HG03565 (cell line): ENCODE data around the gene SELENOI.
"Not testable (repeated sequence)": the region's sequence is repeated elsewhere in the genome, so short reads cannot be mapped to it uniquely, and the experiment has no call there.

Experiments
- ATAC-seq: cut with Tn5 transposase; IDR thresholded peaks from one replicate; pipeline ENCODE4 v1.9.1; 2021; ENCODE audit warnings: mild to moderate bottlenecking, moderate library complexity; ENCODE audit not compliant: unreplicated experiment

SELENOI gene

DNA sequence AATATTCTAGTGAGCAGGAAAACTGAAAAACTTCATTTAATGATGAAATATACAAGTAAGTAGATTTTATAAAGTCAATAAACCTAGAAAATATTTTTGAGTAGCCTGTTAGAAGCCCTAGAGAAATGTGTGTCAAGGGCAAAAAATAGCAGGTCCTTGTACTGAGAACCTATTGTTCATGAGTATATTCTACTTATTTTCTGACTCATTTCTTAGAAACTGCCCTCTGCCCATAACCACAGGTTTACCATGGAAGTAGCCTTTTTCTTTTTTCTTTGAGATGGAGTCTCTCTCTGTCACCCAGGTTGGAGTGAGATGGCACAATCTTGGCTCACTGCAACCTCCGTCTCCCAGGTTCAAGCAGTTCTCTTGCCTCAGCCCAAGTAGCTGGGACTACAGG is 19.4 kb upstream of the SELENOI start:
- no peak for ATAC-seq

DNA sequence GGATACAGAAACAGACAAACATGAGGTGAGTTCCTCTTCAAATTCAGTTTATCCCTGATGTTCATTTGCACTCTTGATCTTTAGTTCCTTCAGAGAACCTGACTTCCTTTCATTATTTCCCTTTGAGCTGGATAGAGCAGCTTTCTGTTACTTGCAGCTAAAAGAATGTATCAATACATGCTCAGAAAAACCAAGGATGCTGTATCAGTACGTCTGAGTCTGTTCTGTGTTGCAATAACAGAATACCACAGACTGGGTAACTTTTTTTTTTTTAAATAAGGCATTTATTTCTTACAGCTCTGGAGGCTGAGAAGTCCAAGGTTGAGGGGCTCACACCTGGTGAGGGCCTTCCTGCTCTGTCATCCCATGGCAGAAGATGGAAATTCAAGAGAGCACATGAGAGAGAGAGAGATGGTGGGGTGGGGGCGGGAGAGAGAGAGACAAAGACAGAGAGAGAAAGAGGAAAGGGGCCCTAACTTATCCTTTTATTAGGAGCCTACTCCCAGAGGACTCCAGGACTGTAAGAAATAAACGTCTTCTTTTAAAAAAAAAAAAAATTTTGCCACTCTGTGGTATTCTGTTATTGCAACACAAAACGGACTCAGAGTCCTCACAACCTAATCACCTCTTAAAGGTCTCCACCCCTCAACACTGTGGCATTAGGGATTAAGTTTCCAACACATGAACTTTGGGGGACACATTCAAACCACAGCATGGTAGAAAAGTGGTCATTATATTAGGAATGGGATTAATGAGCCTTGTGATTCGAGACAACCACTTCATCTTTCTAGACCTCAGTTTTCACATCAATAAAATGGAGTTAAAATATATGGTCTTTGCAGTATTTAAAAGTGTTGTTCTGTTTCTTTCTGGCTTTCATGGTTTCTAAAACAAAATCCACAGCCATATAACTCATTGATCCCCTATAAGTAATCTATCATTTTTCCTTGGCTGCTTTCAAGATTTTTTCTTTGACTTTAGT is 18.4 kb upstream of the SELENOI start:
- no peak for ATAC-seq

DNA sequence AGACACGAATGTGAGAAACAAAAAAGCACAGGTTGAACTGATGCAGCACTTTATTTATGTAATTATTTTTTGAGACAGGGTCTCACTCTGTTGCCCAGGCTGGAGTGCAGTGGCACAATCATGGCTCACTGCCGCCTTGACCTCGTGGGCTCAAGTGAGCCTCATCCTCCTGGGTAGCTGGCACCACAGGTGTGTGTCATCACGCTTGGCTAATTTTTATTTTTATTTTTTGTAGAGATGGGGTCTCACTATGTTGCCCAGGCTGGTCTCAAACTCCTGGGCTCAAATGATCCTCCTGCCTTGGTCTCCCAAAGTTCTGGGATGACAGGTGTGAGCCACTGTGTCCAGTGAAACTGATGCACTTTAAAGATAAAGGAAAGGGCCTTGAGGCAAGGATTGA is 16.9 kb upstream of the SELENOI start:
- not testable (repeated sequence) for ATAC-seq

DNA sequence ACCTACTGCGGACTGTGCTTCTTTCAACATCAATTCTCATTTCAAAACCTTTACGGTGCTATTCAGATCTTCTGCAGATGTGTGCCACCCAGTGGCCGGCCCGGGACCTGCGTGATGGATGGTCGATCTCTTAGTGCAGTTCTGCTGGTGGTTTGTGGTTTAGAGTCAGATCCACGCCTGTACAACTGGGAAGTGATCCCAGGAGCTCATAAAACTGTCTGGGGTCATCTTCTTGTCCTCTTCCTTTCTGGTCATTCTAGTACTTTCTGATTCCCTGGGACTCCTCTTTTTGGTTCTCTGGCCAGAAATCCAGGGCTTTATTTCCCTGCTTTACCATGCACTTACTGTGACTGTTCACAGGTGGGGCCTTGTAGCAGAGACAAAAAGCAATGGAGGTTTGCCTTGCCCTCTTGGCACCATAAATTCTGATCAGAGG is 15.8 kb upstream of the SELENOI start:
- ATAC-seq: no peak

GRCh38 chr2:26330604-26331003 is 15.3 kb upstream of the SELENOI start:
- no peak for ATAC-seq

- not testable (repeated sequence) for ATAC-seq
Observed at GRCh38 chr2:26331321-26331720, 14.6 kb upstream of the SELENOI start.

GRCh38 chr2:26333293-26333692 is 12.7 kb upstream of the SELENOI start:
- ATAC-seq: no peak

DNA sequence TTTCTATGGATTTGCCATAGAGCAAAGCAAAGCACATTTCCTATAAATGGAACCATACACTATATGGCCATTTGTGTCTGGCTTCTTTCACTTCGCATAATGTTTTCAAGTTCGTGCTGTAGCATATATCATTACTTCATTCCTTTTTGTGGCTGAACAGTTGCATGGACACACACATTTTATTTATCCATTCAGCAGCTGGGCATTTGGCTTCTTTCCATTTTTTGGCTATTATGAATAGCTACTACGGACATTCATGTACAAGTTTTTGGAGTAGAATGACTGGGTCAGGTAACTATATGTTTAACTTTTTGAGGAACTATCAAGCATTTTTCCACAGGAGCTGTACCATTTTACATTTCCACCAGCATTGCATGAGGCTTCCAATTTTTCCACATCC is 10.7 kb upstream of the SELENOI start:
- no peak for ATAC-seq

GRCh38 chr2:26336719-26337118 is 9.2 kb upstream of the SELENOI start:
- no peak for ATAC-seq

DNA sequence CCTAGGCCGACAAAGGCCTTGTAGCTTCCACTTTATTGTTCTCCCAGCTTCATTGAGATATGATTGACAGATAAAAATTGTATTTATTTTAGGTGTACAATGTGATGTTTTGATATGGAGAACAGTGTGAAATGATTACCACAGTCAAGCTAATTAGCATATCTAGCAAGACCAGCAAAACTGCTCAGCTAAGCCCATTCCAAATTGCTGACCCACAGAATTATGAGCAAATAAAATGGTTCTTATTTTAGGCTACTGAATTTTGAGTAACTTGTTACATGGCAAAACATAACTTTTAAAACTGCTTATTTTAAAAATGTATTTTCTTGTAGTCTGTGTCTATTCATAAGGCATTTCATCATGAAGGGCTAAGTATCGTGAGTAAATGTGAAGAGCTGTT is 8.6 kb upstream of the SELENOI start:
- no peak for ATAC-seq

- ATAC-seq: no peak
Observed at GRCh38 chr2:26340831-26341230, 5.1 kb upstream of the SELENOI start.

- ATAC-seq: no peak
Observed at GRCh38 chr2:26344581-26345282, 1.2 kb upstream of the SELENOI start.

GRCh38 chr2:26345283-26345544 is 729 bp upstream of the SELENOI start:
- ATAC-seq: no peak

DNA sequence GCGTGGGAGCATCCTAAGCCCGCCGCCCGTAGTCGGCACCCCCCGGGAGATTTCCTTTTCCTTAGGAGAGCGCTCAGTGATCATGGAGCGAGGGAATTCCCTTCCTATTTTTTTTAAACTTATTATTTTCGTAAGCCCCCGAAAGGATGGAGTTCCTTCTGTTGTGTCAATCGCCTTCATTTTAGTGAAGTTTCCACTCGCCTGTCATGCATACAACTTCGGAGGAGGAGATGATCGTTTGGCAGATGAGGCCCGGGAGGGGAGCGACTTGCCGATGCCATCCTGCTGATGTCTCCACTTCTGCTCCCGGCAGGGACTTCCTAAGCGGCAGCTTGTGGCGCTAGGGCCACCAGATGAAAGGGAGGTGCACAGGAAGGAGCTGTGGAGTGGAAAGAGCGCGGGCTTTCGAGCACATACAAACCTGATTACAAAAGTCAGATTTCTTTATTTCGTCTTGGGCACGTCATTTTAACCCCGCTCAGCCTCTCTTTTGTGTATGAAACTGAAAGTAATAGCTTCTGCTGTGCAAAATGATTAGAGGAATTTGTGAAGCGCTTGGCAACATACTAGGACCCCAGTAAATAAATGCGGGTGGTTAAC is 611 bp downstream of the SELENOI start, which contains the start of gene ADGRF3:
Gene ADGRF3 (minus strand): TSS at position 336 of the 600 bp plus-strand sequence. CDS start 555 bp downstream, outside the sequence.
- no peak for ATAC-seq

DNA sequence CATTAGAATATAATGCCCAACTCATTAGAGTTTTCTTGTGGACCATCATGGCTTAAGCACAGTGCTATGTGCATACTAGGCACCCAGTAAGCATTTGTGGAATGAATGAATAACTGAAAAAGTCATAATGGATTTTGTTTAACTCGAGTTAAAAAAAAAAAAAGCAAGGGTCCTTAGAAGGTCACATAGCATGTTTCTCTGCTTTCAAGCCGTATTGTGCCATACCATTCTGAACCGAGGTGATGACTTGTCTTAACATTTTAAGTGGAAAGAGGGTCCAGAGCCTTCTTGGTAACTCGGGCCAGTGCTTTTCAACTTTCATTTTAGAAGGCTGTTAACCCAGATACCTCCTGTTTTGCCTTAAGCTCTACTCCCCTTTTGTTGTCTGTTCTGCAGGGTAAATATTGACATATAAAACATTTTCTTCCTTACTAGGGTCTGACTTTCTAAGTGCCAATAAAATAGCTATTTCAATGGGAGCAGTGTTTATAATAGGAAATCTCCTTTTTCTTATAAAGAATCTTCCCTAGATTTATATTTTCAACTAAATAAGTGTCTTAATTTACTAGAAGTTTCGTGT is 1.4 kb downstream of the SELENOI start:
- ATAC-seq: no peak

- no peak for ATAC-seq
Observed at GRCh38 chr2:26349690-26350089, 3.7 kb downstream of the SELENOI start.

- no peak for ATAC-seq
Observed at GRCh38 chr2:26351375-26352090, 5.6 kb downstream of the SELENOI start.

DNA sequence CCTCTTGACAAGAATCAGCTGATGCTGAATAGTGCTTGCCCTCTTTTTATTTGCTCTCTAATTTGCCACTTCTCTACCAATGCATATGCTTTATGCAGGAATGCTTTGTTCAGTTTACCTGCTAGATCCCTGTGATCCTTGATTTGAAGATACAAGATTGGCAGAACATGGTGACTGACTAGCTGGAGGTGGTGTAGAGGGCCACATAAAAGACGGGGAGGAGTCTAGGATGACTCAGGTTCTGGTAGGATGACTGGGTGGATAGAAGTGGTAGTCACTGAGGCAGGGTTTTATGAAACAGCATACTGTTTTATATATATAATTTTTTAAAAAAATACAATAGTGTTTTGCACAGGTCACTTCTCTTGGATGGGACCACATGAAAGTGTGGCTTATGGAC is 6.9 kb downstream of the SELENOI start:
- no peak for ATAC-seq

GRCh38 chr2:26354469-26354868 is 8.5 kb downstream of the SELENOI start:
- not testable (repeated sequence) for ATAC-seq
